K562 (cell line): ENCODE results near the gene OR52J3. TPM values are rescaled to one million over a fixed set of nuclear protein-coding genes. Genes with fewer than 3 reads are reported as not detected.

Source experiments
- ATAC-seq: fragments of 200-7000 bp; cut with Tn5 transposase; 3 replicates; pipeline ENCODE4 v1.9.1; 2020; ENCODE audit warnings: moderate library complexity
- Bru-seq: library from RNA; stranded (reverse); fragments of 400-500 nt; gene quantifications from one replicate; lab custom pipeline; 2021; lab: Mats Ljungman, UMichigan
- BruChase-seq, 2 experiments: library from RNA; stranded (reverse); fragments of 400-500 nt; gene quantifications; one replicate each; lab custom pipeline; 2021; lab: Mats Ljungman, UMichigan
- BruUV-seq: library from RNA; stranded (reverse); fragments of 400-500 nt; replicated peaks from 2 replicates; lab custom pipeline; 2021; lab: Mats Ljungman, UMichigan
- CTCF ChIA-PET: fragments of 300-600 bp; formaldehyde crosslinking; extraction: SDS; loops from one replicate; lab custom pipeline; 2021; ENCODE audit warnings: low intra/inter-chr PET ratio; lab: Yijun Ruan, JAX
- POLR2A ChIA-PET: fragments of 300-600, 350-650 bp; sonication (Branson Sonifier 250); formaldehyde crosslinking; extraction: SDS; loops from one replicate; lab custom pipeline; 2021; ENCODE audit warnings: antibody characterized with exemption, inconsistent platforms; lab: Yijun Ruan, JAX
- DNase-seq, 4 experiments: peaks; one replicate each; pipeline versions ENCODE4 v3.0.0 to v3.0.0-alpha.2; 2011 to 2018; ENCODE audit warnings: low spot score in 3 of 4, mixed read lengths in 3 of 4; ENCODE audit errors: extremely low read depth in 1 of 4
- FAIRE-seq: peaks from 2 replicates; lab custom pipeline; 2011; peaks lifted over from hg19 to GRCh38; lab: Jason Lieb, UNC
- H2AFZ ChIP-seq: 2 replicates; pipeline ENCODE4 v1.6.0; 2011; ENCODE audit warnings: low read depth, low read length, control low read depth, inconsistent platforms
- H3K27ac ChIP-seq: fragments of 200-600 bp; 3 replicates; pipeline ENCODE4 v1.8.0; 2011; ENCODE audit warnings: low read depth, mild to moderate bottlenecking, control low read depth, inconsistent platforms, low read length, moderate library complexity, mixed read lengths; ENCODE audit errors: extremely low read depth
- H3K27me3 ChIP-seq, 2 experiments: fragments of 300-600 bp in 1 of 2; 2 replicates in 1 of 2; 3 replicates in 1 of 2; pipeline versions ENCODE4 v1.6.0 to v1.8.0; 2011; ENCODE audit warnings: inconsistent platforms in 2 of 2, low read length in 2 of 2, mild to moderate bottlenecking in 1 of 2, mixed read lengths in 1 of 2, moderate library complexity in 1 of 2; ENCODE audit not compliant: control insufficient read depth in 2 of 2, insufficient read depth in 2 of 2
- H3K36me3 ChIP-seq: fragments of 300-600 bp; 3 replicates; pipeline ENCODE4 v1.8.0; 2011; ENCODE audit warnings: mild to moderate bottlenecking, low read length, inconsistent platforms; ENCODE audit not compliant: control insufficient read depth, insufficient read depth
- H3K4me1 ChIP-seq, 2 experiments: fragments of 200-600 bp in 1 of 2; replicated peaks in 1 of 2; 2 replicates in 1 of 2; 3 replicates in 1 of 2; pipeline versions ENCODE4 v1.5.1 to v1.8.0; 2011; ENCODE audit warnings: inconsistent platforms in 2 of 2, low read length in 2 of 2, mild to moderate bottlenecking in 1 of 2, mixed read lengths in 1 of 2, moderate library complexity in 1 of 2; ENCODE audit not compliant: control insufficient read depth in 2 of 2, insufficient read depth in 2 of 2
- H3K4me2 ChIP-seq: 2 replicates; pipeline ENCODE4 v1.6.1; 2011; ENCODE audit warnings: low read length, control low read depth, inconsistent platforms, mixed read lengths; ENCODE audit not compliant: insufficient read depth
- H3K4me3 ChIP-seq: fragments of 200-600 bp; sonication (generic), shearing (Covaris generic); 2 replicates; pipeline ENCODE4 v1.5.1; 2016; ENCODE audit warnings: control low read depth, inconsistent platforms
- H3K79me2 ChIP-seq: fragments of 200-600 bp; 3 replicates; pipeline ENCODE4 v1.8.0; 2011; ENCODE audit warnings: low read length, inconsistent platforms; ENCODE audit not compliant: control insufficient read depth, insufficient read depth
- H3K9ac ChIP-seq, 2 experiments: 2 replicates each; pipeline versions ENCODE4 v1.6.0 to v1.6.1; 2011; ENCODE audit warnings: low read depth in 2 of 2, low read length in 2 of 2, control low read depth in 1 of 2, inconsistent platforms in 1 of 2, mild to moderate bottlenecking in 1 of 2, mixed read lengths in 1 of 2; ENCODE audit not compliant: insufficient read depth in 1 of 2
- H3K9me1 ChIP-seq: one replicate; pipeline ENCODE4 v1.6.0; 2011; ENCODE audit warnings: inconsistent platforms, mild to moderate bottlenecking, low read length, moderate library complexity; ENCODE audit not compliant: control insufficient read depth, insufficient read depth
- H3K9me3 ChIP-seq: replicated peaks from 2 replicates; pipeline ENCODE4 v1.5.1; 2011; ENCODE audit warnings: low read depth, low read length, inconsistent platforms; ENCODE audit not compliant: control insufficient read depth, insufficient read depth
- H4K20me1 ChIP-seq: replicated peaks from 2 replicates; pipeline ENCODE4 v1.6.1; 2011; ENCODE audit warnings: low read length, inconsistent platforms, mixed read lengths; ENCODE audit not compliant: control insufficient read depth, insufficient read depth
- ELK1 ChIP-seq: sonication (generic); formaldehyde crosslinking; IDR thresholded peaks from 2 replicates; pipeline ENCODE4 v1.8.1; 2022; ENCODE audit warnings: missing genetic modification reagents
- GABPB1 ChIP-seq: sonication (generic); formaldehyde crosslinking; IDR thresholded peaks from 2 replicates; pipeline ENCODE4 v1.8.0; 2022; ENCODE audit warnings: mild to moderate bottlenecking, missing genetic modification reagents
- U2AF2 ChIP-seq: fragments of 200-400 bp; formaldehyde crosslinking; optimal IDR thresholded peaks from 2 replicates; pipeline ENCODE3; 2017; ENCODE audit warnings: low read depth, mild to moderate bottlenecking, low read length
- ZNF695 ChIP-seq: fragments of 450-650 bp; formaldehyde crosslinking; IDR thresholded peaks from 2 replicates; pipeline ENCODE4 v1.4.0; 2020; ENCODE audit warnings: mild to moderate bottlenecking, moderate library complexity
- WGBS: fragments of 100-300 bp; shearing (Covaris generic); methylation state at CpG from one replicate; pipeline ENCODE4 v1.1.6; 2016; ENCODE audit warnings: low coverage, mixed read lengths; ENCODE audit not compliant: insufficient coverage; ENCODE audit errors: missing lambda C conversion rate; 5-methylcytosine and 5-hydroxymethylcytosine counted together
- in situ Hi-C: fragments of 300-500 bp; cut with MboI; formaldehyde crosslinking; loops from 4 replicates; pipeline ENCODE4 v1.15.0; 2018; ENCODE audit warnings: inconsistent platforms, mixed read lengths
- intact Hi-C: fragments of 100-400 bp; cut with micrococcal nuclease; formaldehyde crosslinking; loops from 2 replicates; pipeline ENCODE4 v1.14.2; 2022
- long read RNA-seq, 3 experiments: library from polyadenylated mRNA in 2 of 3; library from RNA in 1 of 3; unstranded in 2 of 3; stranded (forward) in 1 of 3; transcript quantifications; one replicate each; pipeline ENCODE4 v2.0.0, GENCODE V29; 2019 to 2022
- polyA minus RNA-seq, 3 experiments: library from RNA; depleted of rRNA, polyadenylated mRNA; stranded (reverse); fragments of >200 nt; gene quantifications; 2 replicates each; pipeline ENCODE4 v1.2.3, GENCODE V29; 2011
- polyA plus RNA-seq, 8 experiments: library from polyadenylated mRNA; depleted of rRNA in 4 of 8; stranded (reverse) in 5 of 8; unstranded in 3 of 8; fragments of >200 nt; fragmentation: Nextera tagmentation in 2 of 8; fragmentation: Illumina TruSeq in 1 of 8; extraction: Ambion mirVana in 2 of 8; extraction: Trizol in 1 of 8; gene quantifications; 2 replicates each; pipeline versions ENCODE4 v1.2.1 to v1.2.3, GENCODE V29; 2011 to 2014; ENCODE audit warnings: inconsistent platforms in 1 of 8, missing spikeins in 1 of 8
- total RNA-seq, 7 experiments: library from RNA; depleted of rRNA in 6 of 7; stranded (reverse); fragments of >200 nt in 6 of 7; fragmentation: Illumina TruSeq in 2 of 7; extraction: Trizol in 2 of 7; gene quantifications; 2 replicates each; pipeline versions ENCODE4 v1.2.1 to v1.2.3, GENCODE V29; 2011 to 2021; ENCODE audit warnings: low replicate concordance in 1 of 7

OR52J3 gene
- not detected in 2 replicates for total RNA-seq (2011; cell fraction: chromatin; rRNA removed; ENCODE audit: low replicate concordance)
- not detected in 2 replicates for total RNA-seq (2011; cell fraction: nucleolus; rRNA removed)
- total RNA-seq (2011; cell fraction: nucleoplasm; rRNA removed): not detected in 2 replicates
- not detected in 2 replicates for total RNA-seq (2014; rRNA removed)
- total RNA-seq (2014; rRNA removed; fragmentation: Illumina TruSeq; extraction: Trizol): not detected in 2 replicates
- total RNA-seq (2015; rRNA removed; fragmentation: Illumina TruSeq; extraction: Trizol): not detected in 2 replicates
- total RNA-seq (2021): not detected in 2 replicates
- polyA plus RNA-seq (2011; rRNA removed): not detected in 2 replicates
- not detected in 2 replicates for polyA plus RNA-seq (2011; cell fraction: cytosol; rRNA removed)
- not detected in 2 replicates for polyA plus RNA-seq (2011; cell fraction: nucleus; rRNA removed)
- not detected in 2 replicates for polyA plus RNA-seq (2012)
- polyA plus RNA-seq (2014; fragmentation: Illumina TruSeq; extraction: Trizol): not detected in 2 replicates
- polyA plus RNA-seq (2014; fragmentation: Nextera tagmentation; extraction: Ambion mirVana): not detected
- polyA plus RNA-seq (2014; rRNA removed): not detected in 2 replicates
- not detected in 2 replicates for polyA minus RNA-seq (2011; rRNA and poly(A)+ RNA removed)
- not detected in 2 replicates for polyA minus RNA-seq (2011; cell fraction: cytosol; rRNA and poly(A)+ RNA removed)
- not detected in 2 replicates for polyA minus RNA-seq (2011; cell fraction: nucleus; rRNA and poly(A)+ RNA removed)
- not detected for Bru-seq, nascent RNA
- not detected for BruChase-seq, experiment 1, labeled RNA remaining after a 2-hour chase
- BruChase-seq, experiment 2, labeled RNA remaining after a 6-hour chase: not detected
- long read RNA-seq, experiment 1: 0 reads
- long read RNA-seq, experiment 2: 0 reads
- long read RNA-seq, experiment 3: 0 reads

GRCh38 chr11:5046226-5046625 is at the start of gene OR52J3:
TSS of gene OR52J3 (plus strand) at chr11:5046526. CDS start at chr11:5046526, 0 bp downstream.
- no peak within 1 kb of the TSS for H3K4me3 ChIP-seq
- intact Hi-C loops (no loop called here), in situ Hi-C loops (no loop called here)
- H3K9me3 ChIP-seq: no peaks in the 10 kb centered on the region
- no peaks in the 10 kb centered on the region for H3K9me1 ChIP-seq
- H3K9ac ChIP-seq: no peak within 1 kb of the TSS
- peaks cover 0 to 4% of the 10 kb centered on the region in 2 experiments; a peak in 3 of 5 replicates for H3K27me3 ChIP-seq
- ChIA-PET CTCF (no interaction called here), POLR2A (no interaction called here)
- H3K4me1 ChIP-seq: no peaks in the 10 kb centered on the region
- H3K36me3 ChIP-seq: no peaks in the 10 kb centered on the region
- no peak within 1 kb of the TSS; the same call in 1 of the 2 replicates for H3K4me2 ChIP-seq
- H3K27ac ChIP-seq: no peak within 1 kb of the TSS
- TF ChIP-seq ZNF695 (CRISPR knock-in tag) (no peak), ELK1 (CRISPR knock-in tag) (no peak), U2AF2 (no peak), GABPB1 (CRISPR knock-in tag) (no peak)
- ATAC-seq (no peak), FAIRE-seq (no peak), DNase-seq (no peak)
- WGBS: 0% methylated on average over 1 of the region's 1 CpG
- H3K79me2 ChIP-seq: no peaks in the 10 kb centered on the region
- H4K20me1 ChIP-seq: no peaks in the 10 kb centered on the region
- H2AFZ ChIP-seq: no peak within 1 kb of the TSS; the same call in 1 of the 2 replicates
- BruUV-seq: no TSS peak
